ENCODE results near the gene EIF5A. TPM values are rescaled to one million over a fixed set of nuclear protein-coding genes. Genes with fewer than 3 reads are reported as not detected.

The EIF5A gene
- polyA plus RNA-seq, 1 donor (not counting 4 experiments of a cell fraction or from before 2014, with no cell fraction given) = 948 TPM

GRCh38 chr17:7259555-7259889 lies 47.9 kb upstream of the EIF5A start:
- dilution Hi-C loops (cut with MboI; ENCODE audit: extremely low pct_ligation_motif_present, low sequenced_read_pairs) = no loop called here
- H4K20me1 ChIP-seq (ENCODE audit: control insufficient read depth, extremely low read depth, insufficient read depth, low read length) = no peaks in the 10 kb centered on the region
- H3K9me1 ChIP-seq (ENCODE audit: control insufficient read depth, extremely low read depth, insufficient read depth, low read length) = no peaks in the 10 kb centered on the region
- H3K9ac ChIP-seq (ENCODE audit: control insufficient read depth, extremely low read depth, insufficient read depth, low read length) = no peak overlapping the region
- H3K36me3 ChIP-seq (ENCODE audit: control insufficient read depth in 2 of 2, extremely low read depth in 1 of 2, insufficient read depth in 2 of 2, low read length in 2 of 2) = peaks cover 7 to 36% of the 10 kb centered on the region in 2 experiments
- H3K27me3 ChIP-seq (ENCODE audit: control insufficient read depth, extremely low read depth, insufficient read depth, low read length) = no peaks in the 10 kb centered on the region
- H3K4me3 ChIP-seq (ENCODE audit: control insufficient read depth in 2 of 3, extremely low read depth in 1 of 3, insufficient read depth in 2 of 3, low read depth in 1 of 3, low read length in 3 of 3) = no peak overlapping the region
- peaks cover 34% of the 10 kb centered on the region for H3K4me1 ChIP-seq (ENCODE audit: control insufficient read depth, extremely low read depth, insufficient read depth, low read length)
- no peaks in the 10 kb centered on the region for H3K9me3 ChIP-seq (ENCODE audit: control insufficient read depth, low read depth, low read length)
- peak overlapping the region; percentile 27 for H3K4me2 ChIP-seq (ENCODE audit: control insufficient read depth, extremely low read depth, insufficient read depth, low read depth, low read length)
- peaks cover under 1% of the 10 kb centered on the region for H3K79me2 ChIP-seq (ENCODE audit: control insufficient read depth, insufficient read depth, low read length)
- H2AFZ ChIP-seq (ENCODE audit: control insufficient read depth, low read length) = no peak overlapping the region
- no peak for DNase-seq (ENCODE audit: low read depth, low spot score)
- TF ChIP-seq CTCF (optimal IDR thresholded peaks at IDR 0.05 in 1 of 3, IDR thresholded peaks at IDR 0.05 in 1 of 3, conservative IDR thresholded peaks at IDR 0.05 in 1 of 3; ENCODE audit: extremely low read depth in 1 of 3, insufficient read depth in 2 of 3, low read length in 3 of 3) = no peak
- no peak for TF ChIP-seq EZH2 (IDR thresholded peaks at IDR 0.05; ENCODE audit: low read length)
- no peak for FAIRE-seq
- H3K27ac ChIP-seq (ENCODE audit: control insufficient read depth, insufficient read depth, low read length) = peak overlapping the region; percentile 46

- no peak for DNase-seq (ENCODE audit: low read depth, low spot score)
- Histone ChIP-seq H3K9me3 (ENCODE audit: control insufficient read depth, low read depth, low read length) (no peaks in the 10 kb centered on the region), H3K4me2 (ENCODE audit: control insufficient read depth, extremely low read depth, insufficient read depth, low read depth, low read length) (peak overlapping the region; percentile 92), H3K4me3 (ENCODE audit: control insufficient read depth in 2 of 3, extremely low read depth in 1 of 3, insufficient read depth in 2 of 3, low read depth in 1 of 3, low read length in 3 of 3) (peak overlapping the region in 1 of 3 experiments; percentile 41), H3K79me2 (ENCODE audit: control insufficient read depth, insufficient read depth, low read length) (no peaks in the 10 kb centered on the region), H4K20me1 (ENCODE audit: control insufficient read depth, extremely low read depth, insufficient read depth, low read length) (no peaks in the 10 kb centered on the region), H3K27ac (ENCODE audit: control insufficient read depth, insufficient read depth, low read length) (peak overlapping the region; percentile 36), H3K9me1 (ENCODE audit: control insufficient read depth, extremely low read depth, insufficient read depth, low read length) (no peaks in the 10 kb centered on the region), H3K27me3 (ENCODE audit: control insufficient read depth, extremely low read depth, insufficient read depth, low read length) (no peaks in the 10 kb centered on the region), H3K4me1 (ENCODE audit: control insufficient read depth, extremely low read depth, insufficient read depth, low read length) (peaks cover 34% of the 10 kb centered on the region), H3K36me3 (ENCODE audit: control insufficient read depth in 2 of 2, extremely low read depth in 1 of 2, insufficient read depth in 2 of 2, low read length in 2 of 2) (peaks cover 4 to 31% of the 10 kb centered on the region in 2 experiments), H3K9ac (ENCODE audit: control insufficient read depth, extremely low read depth, insufficient read depth, low read length) (peak overlapping the region; percentile 74), H2AFZ (ENCODE audit: control insufficient read depth, low read length) (no peak overlapping the region)
- dilution Hi-C loops (cut with MboI; ENCODE audit: extremely low pct_ligation_motif_present, low sequenced_read_pairs) = no loop called here
- FAIRE-seq = no peak
- TF ChIP-seq EZH2 (IDR thresholded peaks at IDR 0.05; ENCODE audit: low read length) (no peak), CTCF (optimal IDR thresholded peaks at IDR 0.05 in 1 of 3, IDR thresholded peaks at IDR 0.05 in 1 of 3, conservative IDR thresholded peaks at IDR 0.05 in 1 of 3; ENCODE audit: extremely low read depth in 1 of 3, insufficient read depth in 2 of 3, low read length in 3 of 3) (no peak)
Measured at GRCh38 chr17:7260151-7260550, 47.3 kb upstream of the EIF5A start.

Data from keratinocyte (primary cell).